Kidney epithelial cell (primary cell): ENCODE data around the gene MLANA. TPM values are rescaled to one million over a fixed set of nuclear protein-coding genes. Genes with fewer than 3 reads are reported as not detected.

Source experiments
- DNase-seq: peaks from one replicate; pipeline ENCODE4 v3.0.0-alpha.2; 2010; ENCODE audit warnings: low read depth
- H3K27me3 ChIP-seq: 2 replicates; pipeline ENCODE4 v1.6.0; 2011; ENCODE audit warnings: low read length; ENCODE audit not compliant: control insufficient read depth, insufficient read depth
- H3K36me3 ChIP-seq: 2 replicates; pipeline ENCODE4 v1.5.1; 2011; ENCODE audit warnings: low read length; ENCODE audit not compliant: control insufficient read depth, insufficient read depth
- H3K4me3 ChIP-seq: 2 replicates; pipeline ENCODE4 v1.5.1; 2011; ENCODE audit warnings: low read depth, mild to moderate bottlenecking, control low read depth, low read length
- CTCF ChIP-seq: IDR thresholded peaks from 2 replicates; pipeline ENCODE4 v1.5.1; 2011; ENCODE audit warnings: mild to moderate bottlenecking, moderate library complexity, low read length, control low read depth, inconsistent platforms; ENCODE audit not compliant: insufficient read depth, poor library complexity, severe bottlenecking
- total RNA-seq: library from RNA; depleted of rRNA; stranded (reverse); fragments of >200 nt; gene quantifications from 2 replicates; pipeline ENCODE4 v1.2.3, GENCODE V29; 2015

MLANA gene
- total RNA-seq, 1 donor from 2014 or later = not detected

- no peak for DNase-seq
- no peak for TF ChIP-seq CTCF
- H3K36me3 ChIP-seq = no peaks in the 10 kb centered on the region
- H3K27me3 ChIP-seq = no peaks in the 10 kb centered on the region
- H3K4me3 ChIP-seq = no peak overlapping the region
Measured at GRCh38 chr9:5896863-5897262, 6.2 kb downstream of the MLANA start.

GRCh38 chr9:5897851-5898250 is 7.2 kb downstream of the MLANA start:
- no peaks in the 10 kb centered on the region for H3K27me3 ChIP-seq
- no peaks in the 10 kb centered on the region for H3K36me3 ChIP-seq
- no peak for DNase-seq
- no peak overlapping the region for H3K4me3 ChIP-seq
- no peak for TF ChIP-seq CTCF

DNA sequence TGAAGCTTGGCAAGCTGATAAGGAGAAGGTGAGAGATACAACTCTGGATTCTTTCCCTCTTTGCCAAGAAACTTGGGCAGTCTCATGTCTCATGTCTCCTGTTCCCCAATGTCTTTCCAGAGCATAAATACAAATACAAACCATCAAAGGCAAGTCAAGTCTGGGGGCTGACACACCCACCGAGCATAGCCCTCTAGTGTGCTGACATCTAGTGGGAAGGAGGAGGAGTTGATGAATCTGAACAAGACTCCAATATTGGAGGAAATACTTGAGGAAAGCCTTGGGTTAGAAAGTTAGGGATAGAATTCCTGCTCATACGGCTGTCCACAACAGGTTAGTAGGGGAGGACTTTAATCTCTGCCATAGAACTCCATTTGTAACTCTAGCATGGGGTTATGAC is 8.6 kb downstream of the MLANA start:
- DNase-seq = no peak
- no peak for TF ChIP-seq CTCF
- H3K27me3 ChIP-seq = no peaks in the 10 kb centered on the region
- no peaks in the 10 kb centered on the region for H3K36me3 ChIP-seq
- no peak overlapping the region for H3K4me3 ChIP-seq

DNA sequence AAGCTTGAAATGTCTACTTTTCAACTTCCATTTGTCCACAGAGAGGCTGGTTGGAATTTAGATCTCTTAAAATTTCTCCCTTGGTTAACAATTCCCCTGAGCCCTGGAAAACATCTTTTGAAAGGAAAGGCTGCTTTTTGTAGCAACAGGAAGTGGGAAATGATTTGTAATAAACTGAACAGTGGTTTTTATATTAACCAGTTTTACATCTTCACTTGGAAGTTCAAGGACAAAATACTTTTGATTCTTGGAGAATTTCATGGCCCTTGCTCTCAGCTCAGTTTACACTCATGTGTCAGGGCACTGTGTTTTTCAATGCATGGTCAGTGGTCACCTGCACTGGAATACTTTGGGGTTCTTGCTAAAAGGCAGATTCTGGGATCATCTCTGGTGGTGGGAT is 9.9 kb downstream of the MLANA start:
- no peak for TF ChIP-seq CTCF
- no peaks in the 10 kb centered on the region for H3K27me3 ChIP-seq
- H3K4me3 ChIP-seq = no peak overlapping the region
- no peak for DNase-seq
- no peaks in the 10 kb centered on the region for H3K36me3 ChIP-seq

- TF ChIP-seq CTCF = no peak
- no peaks in the 10 kb centered on the region for H3K27me3 ChIP-seq
Measured at GRCh38 chr9:5902377-5902776, 11.7 kb downstream of the MLANA start.

GRCh38 chr9:5908918-5909317 is 18.2 kb downstream of the MLANA start:
- Histone ChIP-seq H3K36me3 (no peaks in the 10 kb centered on the region), H3K27me3 (no peaks in the 10 kb centered on the region), H3K4me3 (no peak overlapping the region)
- TF ChIP-seq CTCF = no peak
- DNase-seq = no peak

More at GRCh38 chr9:5902377-5902776, 11.7 kb downstream of the MLANA start:
- Histone ChIP-seq H3K36me3 (no peaks in the 10 kb centered on the region), H3K4me3 (no peak overlapping the region)
- DNase-seq = no peak
